Measurements from ENCODE around the gene CAPN3.

CAPN3 gene

GRCh38 chr15:42453826-42454225 lies 94.5 kb downstream of the CAPN3 start:
- DNase-seq (ENCODE audit: low read depth in 2 of 2) = no peak

GRCh38 chr15:42456531-42456930 lies 97.2 kb downstream of the CAPN3 start:
- DNase-seq (ENCODE audit: low read depth in 2 of 2) = no peak

- no peak for DNase-seq (ENCODE audit: low read depth in 2 of 2)
Measured at GRCh38 chr15:42456971-42457370, 97.7 kb downstream of the CAPN3 start.

- DNase-seq (ENCODE audit: low read depth in 2 of 2) = no peak
Measured at GRCh38 chr15:42457445-42458442, 98.4 kb downstream of the CAPN3 start.

GRCh38 chr15:42461261-42461660 lies 102.0 kb downstream of the CAPN3 start:
- DNase-seq (ENCODE audit: low read depth in 2 of 2) = no peak
